Measurements from ENCODE around the gene UBE2D4.
"Not testable (repeated sequence)": the region's sequence is repeated elsewhere in the genome, so short reads cannot be mapped to it uniquely, and the experiment has no call there.

DNA sequence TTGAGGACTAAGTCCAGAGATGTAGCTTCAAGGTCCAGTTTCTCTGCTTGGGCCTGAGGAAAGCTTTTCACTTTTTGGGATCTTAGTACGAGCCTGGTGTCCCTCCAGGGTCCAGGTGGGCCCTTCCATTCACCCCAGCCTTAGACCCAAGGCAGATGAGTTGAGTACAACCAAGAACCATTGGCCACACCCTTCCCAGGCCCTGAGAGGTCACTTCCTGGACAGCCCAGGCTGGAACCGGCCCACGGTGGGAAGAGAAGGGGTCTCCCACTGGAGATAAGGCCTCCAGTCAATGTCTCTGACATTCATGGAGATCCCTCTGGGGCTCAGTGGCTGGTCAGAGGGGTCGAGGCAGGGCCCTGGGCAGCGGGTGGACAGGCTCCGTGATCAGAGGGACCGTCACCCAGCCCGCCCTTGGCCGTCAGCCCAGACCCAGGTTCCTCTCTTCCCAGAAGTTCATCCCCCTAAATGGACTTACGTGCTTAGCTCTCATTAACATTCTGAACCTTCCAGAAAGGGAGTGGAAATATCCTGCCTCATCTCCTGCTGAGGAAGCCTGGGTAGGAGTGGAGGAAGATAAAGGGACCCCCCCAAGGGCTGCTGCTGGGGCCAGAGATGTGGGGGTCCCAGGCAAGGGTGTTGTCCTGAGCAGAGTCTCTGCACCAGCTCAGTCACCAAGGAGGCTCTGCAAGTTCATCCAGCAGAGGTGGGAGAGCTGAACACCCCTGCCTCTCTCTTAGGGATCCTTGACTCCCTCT lies 48.7 kb downstream of the UBE2D4 start:
- TF ChIP-seq, protein P1, sequence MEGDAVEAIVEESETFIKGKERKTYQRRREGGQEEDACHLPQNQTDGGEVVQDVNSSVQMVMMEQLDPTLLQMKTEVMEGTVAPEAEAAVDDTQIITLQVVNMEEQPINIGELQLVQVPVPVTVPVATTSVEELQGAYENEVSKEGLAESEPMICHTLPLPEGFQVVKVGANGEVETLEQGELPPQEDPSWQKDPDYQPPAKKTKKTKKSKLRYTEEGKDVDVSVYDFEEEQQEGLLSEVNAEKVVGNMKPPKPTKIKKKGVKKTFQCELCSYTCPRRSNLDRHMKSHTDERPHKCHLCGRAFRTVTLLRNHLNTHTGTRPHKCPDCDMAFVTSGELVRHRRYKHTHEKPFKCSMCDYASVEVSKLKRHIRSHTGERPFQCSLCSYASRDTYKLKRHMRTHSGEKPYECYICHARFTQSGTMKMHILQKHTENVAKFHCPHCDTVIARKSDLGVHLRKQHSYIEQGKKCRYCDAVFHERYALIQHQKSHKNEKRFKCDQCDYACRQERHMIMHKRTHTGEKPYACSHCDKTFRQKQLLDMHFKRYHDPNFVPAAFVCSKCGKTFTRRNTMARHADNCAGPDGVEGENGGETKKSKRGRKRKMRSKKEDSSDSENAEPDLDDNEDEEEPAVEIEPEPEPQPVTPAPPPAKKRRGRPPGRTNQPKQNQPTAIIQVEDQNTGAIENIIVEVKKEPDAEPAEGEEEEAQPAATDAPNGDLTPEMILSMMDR (IDR thresholded peaks at IDR 0.05), result not testable (repeated sequence)
- not testable (repeated sequence) for TF ChIP-seq EZH2phosphoT487, EZH2 (IDR thresholded peaks at IDR 0.05)
